HepG2 (cell line): ENCODE results near the gene DUS3L. TPM values are rescaled to one million over a fixed set of nuclear protein-coding genes. Genes with fewer than 3 reads are reported as not detected.

Experiments
- ATAC-seq: fragments of 200-7000 bp; cut with Tn5 transposase; 3 replicates; pipeline ENCODE4 v1.9.1; 2020; ENCODE audit warnings: mild to moderate bottlenecking, moderate library complexity
- BruUV-seq: library from RNA; stranded (reverse); fragments of 400-500 nt; replicated peaks from 2 replicates; lab custom pipeline; 2021; lab: Mats Ljungman, UMichigan
- CTCF ChIA-PET: fragments of 300-600 bp; formaldehyde crosslinking; extraction: SDS; loops from one replicate; lab custom pipeline; 2021; ENCODE audit warnings: low total read pairs, inconsistent platforms, low intra/inter-chr PET ratio; lab: Yijun Ruan, JAX
- POLR2A ChIA-PET: fragments of 350-600 bp; sonication (Branson Sonifier 250); formaldehyde crosslinking; loops from one replicate; lab custom pipeline; 2020; ENCODE audit warnings: antibody characterized with exemption, inconsistent platforms; lab: Yijun Ruan, JAX
- DNase-seq: peaks from one replicate; pipeline ENCODE4 v3.0.0-alpha.2; 2015; ENCODE audit warnings: low spot score
- FAIRE-seq: peaks from 3 replicates; lab custom pipeline; 2011; peaks lifted over from hg19 to GRCh38; lab: Jason Lieb, UNC
- H2AFZ ChIP-seq: one replicate; pipeline ENCODE4 v1.6.1; 2011; ENCODE audit warnings: low read length, inconsistent platforms
- H3K27ac ChIP-seq: fragments of 300-600 bp; 3 replicates; pipeline ENCODE4 v1.8.0; 2011; ENCODE audit warnings: mixed run types, mild to moderate bottlenecking, mixed read lengths, low read length, inconsistent platforms; ENCODE audit not compliant: insufficient read depth; ENCODE audit errors: extremely low read length
- H3K27me3 ChIP-seq, 2 experiments: fragments of 200-600 bp in 1 of 2; 2 replicates in 1 of 2; 3 replicates in 1 of 2; pipeline versions ENCODE4 v1.6.0 to v1.8.0; 2011; ENCODE audit warnings: low read length in 2 of 2, mild to moderate bottlenecking in 2 of 2, moderate library complexity in 2 of 2, inconsistent platforms in 1 of 2; ENCODE audit not compliant: insufficient read depth in 2 of 2, control insufficient read depth in 1 of 2
- H3K36me3 ChIP-seq, 2 experiments: fragments of 200-600 bp in 1 of 2; replicated peaks in 1 of 2; 2 replicates in 1 of 2; 3 replicates in 1 of 2; pipeline versions ENCODE4 v1.5.1 to v1.8.0; 2011; ENCODE audit warnings: low read length in 2 of 2, inconsistent platforms in 1 of 2; ENCODE audit not compliant: insufficient read depth in 2 of 2, control insufficient read depth in 1 of 2
- H3K4me1 ChIP-seq: 2 replicates; pipeline ENCODE4 v1.5.1; 2012; ENCODE audit warnings: low read length, inconsistent platforms; ENCODE audit not compliant: insufficient read depth
- H3K4me2 ChIP-seq: 2 replicates; pipeline ENCODE4 v1.6.0; 2011; ENCODE audit warnings: low read depth, low read length, inconsistent platforms
- H3K4me3 ChIP-seq, 3 experiments: fragments of 200-600 bp in 1 of 3; sonication (generic), shearing (Covaris generic) in 1 of 3; replicated peaks in 1 of 3; 2 replicates each; pipeline ENCODE4 v1.5.1; 2011 to 2016; ENCODE audit warnings: low read length in 3 of 3, inconsistent platforms in 2 of 3, low read depth in 2 of 3, mild to moderate bottlenecking in 2 of 3, control low read depth in 1 of 3, mixed read lengths in 1 of 3; ENCODE audit not compliant: insufficient read depth in 1 of 3
- H3K79me2 ChIP-seq: one replicate; pipeline ENCODE4 v1.6.1; 2011; ENCODE audit warnings: low read length, inconsistent platforms; ENCODE audit not compliant: insufficient read depth
- H3K9ac ChIP-seq: 2 replicates; pipeline ENCODE4 v1.6.0; 2011; ENCODE audit warnings: mild to moderate bottlenecking, low read depth, low read length, inconsistent platforms; ENCODE audit not compliant: insufficient read depth
- H3K9me3 ChIP-seq: 2 replicates; pipeline ENCODE4 v1.5.1; 2012; ENCODE audit warnings: mild to moderate bottlenecking, low read length
- H4K20me1 ChIP-seq: 2 replicates; pipeline ENCODE4 v1.6.0; 2011; ENCODE audit warnings: inconsistent platforms, mild to moderate bottlenecking, low read length, moderate library complexity; ENCODE audit not compliant: insufficient read depth
- AGO2 ChIP-seq: fragments of 200-400 bp; formaldehyde crosslinking; optimal IDR thresholded peaks from 2 replicates; pipeline ENCODE3; 2017; ENCODE audit warnings: mild to moderate bottlenecking, low read depth, low read length, moderate library complexity
- ELF3 ChIP-seq: IDR thresholded peaks from 2 replicates; pipeline ENCODE4 v1.6.1; 2016; ENCODE audit warnings: missing genetic modification reagents, missing compliant biosample characterization
- ERF ChIP-seq: IDR thresholded peaks from 2 replicates; pipeline ENCODE4 v1.6.1; 2018; ENCODE audit warnings: missing biosample characterization, missing genetic modification reagents
- IKZF5 ChIP-seq: IDR thresholded peaks from 2 replicates; pipeline ENCODE4 v1.6.1; 2018; ENCODE audit warnings: missing genetic modification reagents, mild to moderate bottlenecking, missing compliant biosample characterization
- KDM5B ChIP-seq: sonication (generic); formaldehyde crosslinking; IDR thresholded peaks from 2 replicates; pipeline ENCODE4 v1.4.0; 2020; ENCODE audit warnings: missing genetic modification reagents, mild to moderate bottlenecking, borderline replicate concordance
- PLRG1 ChIP-seq: fragments of 450-650 bp; conservative IDR thresholded peaks from 2 replicates; pipeline ENCODE4 v1.6.1; 2016
- RAD21 ChIP-seq: fragments of 450-650 bp; formaldehyde crosslinking; IDR thresholded peaks from 2 replicates; pipeline ENCODE4 v1.5.0; 2020; ENCODE audit warnings: mild to moderate bottlenecking
- RXRA ChIP-seq: sonication (generic); formaldehyde crosslinking; IDR thresholded peaks from 2 replicates; pipeline ENCODE4 v1.5.1; 2020; ENCODE audit warnings: missing genetic modification reagents
- SOX6 ChIP-seq, 2 experiments: fragments of 450-650 bp in 1 of 2; sonication (generic) in 1 of 2; formaldehyde crosslinking in 1 of 2; IDR thresholded peaks; 2 replicates each; pipeline versions ENCODE4 v1.4.0 to v1.6.1; 2017 to 2020; ENCODE audit warnings: antibody characterized with exemption in 1 of 2, mild to moderate bottlenecking in 1 of 2, missing genetic modification reagents in 1 of 2
- XRCC5 ChIP-seq: fragments of 200-400 bp; formaldehyde crosslinking; optimal IDR thresholded peaks from 2 replicates; pipeline ENCODE3; 2017; ENCODE audit warnings: mild to moderate bottlenecking, low read length
- ZBTB38 ChIP-seq: sonication (generic); formaldehyde crosslinking; IDR thresholded peaks from 2 replicates; pipeline ENCODE4 v1.5.1; 2020; ENCODE audit warnings: mild to moderate bottlenecking, missing genetic modification reagents
- ZMYM3 ChIP-seq: sonication (generic); formaldehyde crosslinking; IDR thresholded peaks from 2 replicates; pipeline ENCODE4 v1.5.1; 2020; ENCODE audit warnings: mild to moderate bottlenecking, missing genetic modification reagents
- ZNF574 ChIP-seq: sonication (generic); formaldehyde crosslinking; IDR thresholded peaks from 2 replicates; pipeline ENCODE4 v1.4.0; 2020; ENCODE audit warnings: missing genetic modification reagents
- ZNF777 ChIP-seq: sonication (generic); formaldehyde crosslinking; IDR thresholded peaks from 2 replicates; pipeline ENCODE4 v1.4.0; 2020; ENCODE audit warnings: missing genetic modification reagents
- WGBS: methylation state at CpG from one replicate; pipeline ENCODE4 v1.1.6; 2017; ENCODE audit warnings: low lambda C conversion rate; 5-methylcytosine and 5-hydroxymethylcytosine counted together
- in situ Hi-C: cut with HindIII; loops from 2 replicates; pipeline ENCODE4 v1.10.0; 2017; ENCODE audit warnings: low pct_unique_long_range_greater_than_20kb; ENCODE audit not compliant: extremely low pct_ligation_motif_present
- intact Hi-C: fragments of 100-400 bp; cut with micrococcal nuclease; formaldehyde crosslinking; loops from one replicate; pipeline ENCODE4 v1.10.0; 2022; ENCODE audit not compliant: unreplicated experiment
- polyA plus RNA-seq, 8 experiments: library from polyadenylated mRNA; depleted of rRNA in 3 of 8; stranded (reverse) in 7 of 8; unstranded in 1 of 8; fragments of >200 nt; fragmentation: Illumina TruSeq in 4 of 8; extraction: Trizol in 4 of 8; gene quantifications; 2 replicates each; pipeline versions ENCODE4 v1.2.1 to v1.2.3, GENCODE V29; 2011 to 2016; ENCODE audit warnings: low read depth in 4 of 8, missing spikeins in 1 of 8, mixed read lengths in 1 of 8; ENCODE audit not compliant: insufficient read depth in 1 of 8
- total RNA-seq, 5 experiments: library from RNA; depleted of rRNA; stranded (reverse); fragments of >200 nt; fragmentation: Illumina TruSeq; extraction: Trizol; gene quantifications; 2 replicates each; pipeline ENCODE4 v1.2.3, GENCODE V29; 2016; ENCODE audit warnings: low read depth in 1 of 5
- TF ChIP-seq, protein P1 (sequence below): sonication (generic); formaldehyde crosslinking; IDR thresholded peaks from 2 replicates; pipeline ENCODE4 v1.5.1; 2020; ENCODE audit warnings: missing genetic modification reagents, mild to moderate bottlenecking, borderline replicate concordance
- TF ChIP-seq, protein P2 (sequence below): sonication (generic); formaldehyde crosslinking; IDR thresholded peaks from 2 replicates; pipeline ENCODE4 v1.9.0; 2022; ENCODE audit warnings: missing genetic modification reagents, mild to moderate bottlenecking, borderline replicate concordance

Gene DUS3L
- total and polyA plus RNA-seq, 2 of the 13 experiments (the other 11 are each of a cell fraction or from before 2014, with no cell fraction given): 13.3 to 25.1 TPM

DNA sequence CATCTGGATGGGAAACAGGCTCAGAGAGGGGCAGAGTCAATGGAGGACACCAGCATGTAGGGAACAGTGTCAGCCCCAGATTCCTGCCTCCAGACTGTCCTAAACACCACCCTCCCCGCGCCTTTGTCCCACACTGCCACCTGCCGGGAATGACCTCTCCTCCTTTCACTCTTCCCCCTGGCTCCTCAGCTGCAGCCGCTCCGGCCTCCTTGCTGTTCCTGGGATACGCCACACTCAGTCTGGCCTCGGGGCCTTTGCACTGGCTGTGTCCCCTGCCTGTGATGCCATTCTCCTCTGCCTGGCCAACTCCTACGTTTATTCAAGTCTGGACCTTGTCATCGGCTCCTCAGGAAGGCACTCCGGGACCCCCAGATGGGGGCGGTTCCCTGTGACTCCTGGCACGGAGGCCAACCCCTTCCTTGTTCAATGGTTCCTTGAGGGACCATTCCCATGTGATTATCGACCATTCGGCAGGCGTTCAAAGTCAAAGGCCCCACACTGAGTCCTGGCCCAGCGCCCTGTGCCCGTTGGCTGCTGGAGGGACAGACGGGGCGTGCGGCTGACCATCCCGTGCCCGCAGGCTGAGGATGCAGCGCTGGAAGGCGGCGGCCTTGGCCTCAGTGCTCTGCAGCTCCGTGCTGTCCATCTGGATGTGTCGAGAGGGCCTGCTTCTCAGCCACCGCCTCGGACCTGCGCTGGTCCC lies 32.8 kb upstream of the DUS3L start:
- H3K9me3 ChIP-seq: no peaks in the 10 kb centered on the region
- no peak overlapping the region for H3K4me3 ChIP-seq
- peaks cover 2% of the 10 kb centered on the region; the same call in 1 of the 2 replicates for H4K20me1 ChIP-seq
- no TSS peak for BruUV-seq
- no peak for DNase-seq
- H3K4me1 ChIP-seq: peaks cover 46% of the 10 kb centered on the region
- FAIRE-seq: peak; percentile 21
- 64% methylated on average over 15 of the region's 30 CpGs for WGBS
- no peak overlapping the region for H2AFZ ChIP-seq
- H3K36me3 ChIP-seq: no peaks in the 10 kb centered on the region
- H3K4me2 ChIP-seq: no peak overlapping the region
- H3K27me3 ChIP-seq: no peaks in the 10 kb centered on the region; a peak in 1 of 5 replicates
- POLR2A ChIA-PET: interaction anchor here (1.1 kb wide), 2 partner anchors 68 to 81 kb away, joined by 3 read pairs; partner anchors contain the start of gene VMAC
- intact Hi-C loops: no loop called here
- peaks cover 4% of the 10 kb centered on the region for H3K79me2 ChIP-seq
- peak; percentile 50 for ATAC-seq
- CTCF ChIA-PET: interaction anchor here (1.7 to 2.3 kb wide), 2 partner anchors 19 to 69 kb away, joined by 5 to 30 read pairs; partner anchors contain the start of gene NRTN
- in situ Hi-C loops: no loop called here
- H3K27ac ChIP-seq: no peak overlapping the region
- H3K9ac ChIP-seq: no peak overlapping the region
- peak; percentile 29; the same call in 1 of the 2 replicates for TF ChIP-seq ZNF574
- TF ChIP-seq RAD21: peak; percentile 67
- no peak for TF ChIP-seq SOX6 (IDR thresholded peaks at IDR 0.05)
- 0 out of 2 replicates have a peak, but pooled peaks have one; percentile 15 for TF ChIP-seq SOX6 (CRISPR knock-in tag; IDR thresholded peaks at IDR 0.05)
- TF ChIP-seq KDM5B: 0 out of 2 replicates have a peak, but pooled peaks have one; percentile 40
- TF ChIP-seq AGO2: peak; percentile 57
- TF ChIP-seq ZBTB38 (CRISPR knock-in tag): 0 out of 2 replicates have a peak, but pooled peaks have one; percentile 46
- TF ChIP-seq, protein P1, sequence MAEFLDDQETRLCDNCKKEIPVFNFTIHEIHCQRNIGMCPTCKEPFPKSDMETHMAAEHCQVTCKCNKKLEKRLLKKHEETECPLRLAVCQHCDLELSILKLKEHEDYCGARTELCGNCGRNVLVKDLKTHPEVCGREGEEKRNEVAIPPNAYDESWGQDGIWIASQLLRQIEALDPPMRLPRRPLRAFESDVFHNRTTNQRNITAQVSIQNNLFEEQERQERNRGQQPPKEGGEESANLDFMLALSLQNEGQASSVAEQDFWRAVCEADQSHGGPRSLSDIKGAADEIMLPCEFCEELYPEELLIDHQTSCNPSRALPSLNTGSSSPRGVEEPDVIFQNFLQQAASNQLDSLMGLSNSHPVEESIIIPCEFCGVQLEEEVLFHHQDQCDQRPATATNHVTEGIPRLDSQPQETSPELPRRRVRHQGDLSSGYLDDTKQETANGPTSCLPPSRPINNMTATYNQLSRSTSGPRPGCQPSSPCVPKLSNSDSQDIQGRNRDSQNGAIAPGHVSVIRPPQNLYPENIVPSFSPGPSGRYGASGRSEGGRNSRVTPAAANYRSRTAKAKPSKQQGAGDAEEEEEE: no peak
- peak; percentile 21; the same call in 1 of the 2 replicates for TF ChIP-seq RXRA (CRISPR knock-in tag)
- TF ChIP-seq ELF3: 0 out of 2 replicates have a peak, but pooled peaks have one; percentile 16
- TF ChIP-seq XRCC5: peak; percentile 78
- peak; percentile 55; the same call in 1 of the 2 replicates for TF ChIP-seq ZNF777 (CRISPR knock-in tag)
- no peak for TF ChIP-seq PLRG1
- TF ChIP-seq IKZF5: no peak
- peak; percentile 60 for TF ChIP-seq ZMYM3 (CRISPR knock-in tag)
- TF ChIP-seq, protein P2, sequence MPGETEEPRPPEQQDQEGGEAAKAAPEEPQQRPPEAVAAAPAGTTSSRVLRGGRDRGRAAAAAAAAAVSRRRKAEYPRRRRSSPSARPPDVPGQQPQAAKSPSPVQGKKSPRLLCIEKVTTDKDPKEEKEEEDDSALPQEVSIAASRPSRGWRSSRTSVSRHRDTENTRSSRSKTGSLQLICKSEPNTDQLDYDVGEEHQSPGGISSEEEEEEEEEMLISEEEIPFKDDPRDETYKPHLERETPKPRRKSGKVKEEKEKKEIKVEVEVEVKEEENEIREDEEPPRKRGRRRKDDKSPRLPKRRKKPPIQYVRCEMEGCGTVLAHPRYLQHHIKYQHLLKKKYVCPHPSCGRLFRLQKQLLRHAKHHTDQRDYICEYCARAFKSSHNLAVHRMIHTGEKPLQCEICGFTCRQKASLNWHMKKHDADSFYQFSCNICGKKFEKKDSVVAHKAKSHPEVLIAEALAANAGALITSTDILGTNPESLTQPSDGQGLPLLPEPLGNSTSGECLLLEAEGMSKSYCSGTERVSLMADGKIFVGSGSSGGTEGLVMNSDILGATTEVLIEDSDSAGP (CRISPR knock-in tag): peak; percentile 61; the same call in 1 of the 2 replicates
- 0 out of 2 replicates have a peak, but pooled peaks have one; percentile 27 for TF ChIP-seq ERF (CRISPR knock-in tag)
